H1 (cell line): Measurements from ENCODE around the gene CAVIN1.

ENCODE experiments used
- ASH2L ChIP-seq: fragments of 200-600, 300-600 bp; sonication (generic); IDR thresholded peaks from one replicate; pipeline ENCODE4 v1.7.1; 2017; ENCODE audit warnings: low read length
- CEBPB ChIP-seq: IDR thresholded peaks from 2 replicates; pipeline ENCODE4 v1.6.1; 2012; ENCODE audit warnings: low read depth, low read length
- EZH2 ChIP-seq: fragments of 200-600 bp; sonication (generic); IDR thresholded peaks from 2 replicates; pipeline ENCODE4 v1.7.1; 2012; ENCODE audit warnings: low read depth, mild to moderate bottlenecking, moderate library complexity, low read length, inconsistent platforms; ENCODE audit not compliant: severe bottlenecking
- HDAC2 ChIP-seq, 2 experiments: fragments of 300-600 bp in 1 of 2; sonication (generic) in 1 of 2; IDR thresholded peaks; 2 replicates each; pipeline ENCODE4 v1.6.1; 2011 to 2012; ENCODE audit warnings: low read depth in 2 of 2, low read length in 2 of 2, mild to moderate bottlenecking in 2 of 2, moderate library complexity in 2 of 2, borderline replicate concordance in 1 of 2, inconsistent platforms in 1 of 2
- TF ChIP-seq, protein P1 (sequence below), 3 experiments: IDR thresholded peaks; 1 replicate in 2 of 3; 2 replicates in 1 of 3; pipeline versions ENCODE4 v1.5.1 to v1.6.1; 2011; ENCODE audit warnings: low read length in 3 of 3, mild to moderate bottlenecking in 3 of 3, inconsistent platforms in 2 of 3, low read depth in 1 of 3, moderate library complexity in 1 of 3; ENCODE audit not compliant: insufficient read depth in 1 of 3; ENCODE audit errors: control extremely low read depth in 1 of 3

DNA sequence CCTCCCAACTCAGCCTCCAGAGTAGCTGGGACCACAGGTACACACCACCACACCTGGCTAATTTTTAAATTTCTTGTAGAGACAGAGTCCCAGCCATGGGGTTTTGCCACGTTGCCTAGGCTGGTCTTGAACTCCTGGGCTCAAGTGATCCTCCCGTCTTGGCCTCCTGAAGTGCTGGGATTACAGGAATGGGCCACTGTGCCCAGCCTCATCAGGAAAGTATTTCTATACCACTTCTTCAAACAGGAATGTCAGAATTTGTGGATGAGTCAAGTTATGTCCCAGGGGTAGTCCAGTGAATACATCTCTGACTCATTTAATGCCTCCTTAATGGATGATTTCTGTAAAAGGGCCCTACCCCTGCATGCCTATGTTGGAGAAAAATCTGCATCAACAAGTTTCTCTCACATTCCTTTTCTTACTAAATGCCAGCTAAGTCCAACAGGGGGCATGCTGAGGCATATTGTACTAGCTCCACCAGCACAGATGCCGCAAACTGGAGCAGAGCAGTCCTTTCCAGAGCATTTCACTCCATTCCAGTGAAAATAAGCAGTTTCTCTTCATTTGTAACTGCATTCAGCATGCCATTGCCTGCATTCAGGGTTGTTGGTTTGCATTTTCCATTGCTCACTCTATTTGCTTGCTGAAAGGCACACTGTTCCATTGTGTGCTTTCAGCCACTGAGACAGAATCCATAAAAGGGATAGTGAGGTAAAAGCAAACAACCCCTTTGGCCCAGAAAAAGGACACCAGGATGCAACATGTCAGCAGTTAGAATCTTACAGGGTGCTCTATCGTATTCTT lies 5.3 kb upstream of the CAVIN1 start:
- TF ChIP-seq ASH2L (no peak), HDAC2 (IDR thresholded peaks at IDR 0.05; ENCODE audit: borderline replicate concordance in 1 of 2, low read depth in 2 of 2, low read length in 2 of 2) (no peak), EZH2 (no peak), CEBPB (no peak)
- TF ChIP-seq, protein P1, sequence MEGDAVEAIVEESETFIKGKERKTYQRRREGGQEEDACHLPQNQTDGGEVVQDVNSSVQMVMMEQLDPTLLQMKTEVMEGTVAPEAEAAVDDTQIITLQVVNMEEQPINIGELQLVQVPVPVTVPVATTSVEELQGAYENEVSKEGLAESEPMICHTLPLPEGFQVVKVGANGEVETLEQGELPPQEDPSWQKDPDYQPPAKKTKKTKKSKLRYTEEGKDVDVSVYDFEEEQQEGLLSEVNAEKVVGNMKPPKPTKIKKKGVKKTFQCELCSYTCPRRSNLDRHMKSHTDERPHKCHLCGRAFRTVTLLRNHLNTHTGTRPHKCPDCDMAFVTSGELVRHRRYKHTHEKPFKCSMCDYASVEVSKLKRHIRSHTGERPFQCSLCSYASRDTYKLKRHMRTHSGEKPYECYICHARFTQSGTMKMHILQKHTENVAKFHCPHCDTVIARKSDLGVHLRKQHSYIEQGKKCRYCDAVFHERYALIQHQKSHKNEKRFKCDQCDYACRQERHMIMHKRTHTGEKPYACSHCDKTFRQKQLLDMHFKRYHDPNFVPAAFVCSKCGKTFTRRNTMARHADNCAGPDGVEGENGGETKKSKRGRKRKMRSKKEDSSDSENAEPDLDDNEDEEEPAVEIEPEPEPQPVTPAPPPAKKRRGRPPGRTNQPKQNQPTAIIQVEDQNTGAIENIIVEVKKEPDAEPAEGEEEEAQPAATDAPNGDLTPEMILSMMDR (IDR thresholded peaks at IDR 0.05; ENCODE audit: control extremely low read depth in 1 of 3, insufficient read depth in 1 of 3, low read depth in 1 of 3, low read length in 3 of 3): peak; percentile 48 to 84 (median 56)
